HepG2 (cell line): ENCODE data around the gene GDF9. TPM values are rescaled to one million over a fixed set of nuclear protein-coding genes. Genes with fewer than 3 reads are reported as not detected.

Experiments
- AHR ChIP-seq: IDR thresholded peaks from 2 replicates; pipeline ENCODE4 v1.6.1; 2018; ENCODE audit warnings: missing genetic modification reagents, missing compliant biosample characterization
- AKAP8 ChIP-seq: sonication (generic); formaldehyde crosslinking; IDR thresholded peaks from 2 replicates; pipeline ENCODE4 v1.5.1; 2020; ENCODE audit warnings: mild to moderate bottlenecking, missing genetic modification reagents
- ATM ChIP-seq: fragments of 450-650 bp; IDR thresholded peaks from 2 replicates; pipeline ENCODE4 v1.7.1; 2017; ENCODE audit warnings: mild to moderate bottlenecking, borderline replicate concordance
- CCDC6 ChIP-seq: sonication (generic); formaldehyde crosslinking; IDR thresholded peaks from 2 replicates; pipeline ENCODE4 v1.8.1; 2022; ENCODE audit warnings: mild to moderate bottlenecking, missing genetic modification reagents, moderate library complexity
- EP300 ChIP-seq, 3 experiments: sonication (generic) in 1 of 3; formaldehyde crosslinking in 1 of 3; IDR thresholded peaks; 2 replicates each; pipeline versions ENCODE4 v1.5.1 to v1.6.1; 2011 to 2020; ENCODE audit warnings: low read depth in 2 of 3, low read length in 2 of 3, borderline replicate concordance in 1 of 3, improper control_type of control experiment in 1 of 3, mild to moderate bottlenecking in 1 of 3, missing genetic modification reagents in 1 of 3, moderate library complexity in 1 of 3
- KLF16 ChIP-seq, 2 experiments: sonication (generic) in 1 of 2; formaldehyde crosslinking in 1 of 2; IDR thresholded peaks; 2 replicates each; pipeline versions ENCODE4 v1.6.1 to v1.8.0; 2016 to 2023; ENCODE audit warnings: missing genetic modification reagents in 2 of 2, missing compliant biosample characterization in 1 of 2
- NR2C2 ChIP-seq: sonication (generic); formaldehyde crosslinking; IDR thresholded peaks from 2 replicates; pipeline ENCODE4 v1.4.0; 2020; ENCODE audit warnings: missing genetic modification reagents, mild to moderate bottlenecking, moderate library complexity, borderline replicate concordance
- REPIN1 ChIP-seq: sonication (generic); formaldehyde crosslinking; IDR thresholded peaks from 2 replicates; pipeline ENCODE4 v1.8.0; 2022; ENCODE audit warnings: missing genetic modification reagents, low read depth, mild to moderate bottlenecking, borderline replicate concordance
- SAP130 ChIP-seq: IDR thresholded peaks from 2 replicates; pipeline ENCODE4 v1.6.1; 2016; ENCODE audit warnings: low read depth
- SP1 ChIP-seq, 2 experiments: fragments of 450-650 bp in 1 of 2; sonication (generic) in 1 of 2; formaldehyde crosslinking in 1 of 2; IDR thresholded peaks; 2 replicates each; pipeline versions ENCODE4 v1.4.0 to v1.6.1; 2016 to 2020; ENCODE audit warnings: missing genetic modification reagents in 1 of 2
- SRF ChIP-seq: IDR thresholded peaks from 2 replicates; pipeline ENCODE4 v1.6.1; 2011; ENCODE audit warnings: mild to moderate bottlenecking, low read depth, low read length, moderate library complexity
- TEAD3 ChIP-seq: optimal IDR thresholded peaks from 2 replicates; pipeline ENCODE3; 2016; ENCODE audit warnings: borderline replicate concordance
- ZNF12 ChIP-seq: sonication (generic); formaldehyde crosslinking; IDR thresholded peaks from 2 replicates; pipeline ENCODE4 v1.5.0; 2020; ENCODE audit warnings: missing genetic modification reagents
- ZNF264 ChIP-seq: sonication (generic); formaldehyde crosslinking; IDR thresholded peaks from 2 replicates; pipeline ENCODE4 v1.4.0; 2020; ENCODE audit warnings: missing genetic modification reagents
- ZNF431 ChIP-seq: sonication (generic); formaldehyde crosslinking; IDR thresholded peaks from 2 replicates; pipeline ENCODE4 v1.9.0; 2022; ENCODE audit warnings: missing genetic modification reagents, low read depth, mild to moderate bottlenecking, borderline replicate concordance
- ZNF510 ChIP-seq: sonication (generic); formaldehyde crosslinking; IDR thresholded peaks from 2 replicates; pipeline ENCODE4 v1.4.0; 2020; ENCODE audit warnings: low read depth, mild to moderate bottlenecking, missing genetic modification reagents
- ZNF556 ChIP-seq: sonication (generic); formaldehyde crosslinking; IDR thresholded peaks from 2 replicates; pipeline ENCODE4 v1.4.0; 2020; ENCODE audit warnings: mild to moderate bottlenecking, missing genetic modification reagents, borderline replicate concordance
- ZNF777 ChIP-seq: sonication (generic); formaldehyde crosslinking; IDR thresholded peaks from 2 replicates; pipeline ENCODE4 v1.4.0; 2020; ENCODE audit warnings: missing genetic modification reagents
- ZNF788 ChIP-seq: sonication (generic); formaldehyde crosslinking; IDR thresholded peaks from 2 replicates; pipeline ENCODE4 v1.5.0; 2020; ENCODE audit warnings: mild to moderate bottlenecking, missing genetic modification reagents, borderline replicate concordance
- polyA plus RNA-seq, 8 experiments: library from polyadenylated mRNA; depleted of rRNA in 3 of 8; stranded (reverse) in 7 of 8; unstranded in 1 of 8; fragments of >200 nt; fragmentation: Illumina TruSeq in 4 of 8; extraction: Trizol in 4 of 8; gene quantifications; 2 replicates each; pipeline versions ENCODE4 v1.2.1 to v1.2.3, GENCODE V29; 2011 to 2016; ENCODE audit warnings: low read depth in 4 of 8, missing spikeins in 1 of 8, mixed read lengths in 1 of 8; ENCODE audit not compliant: insufficient read depth in 1 of 8
- total RNA-seq, 5 experiments: library from RNA; depleted of rRNA; stranded (reverse); fragments of >200 nt; fragmentation: Illumina TruSeq; extraction: Trizol; gene quantifications; 2 replicates each; pipeline ENCODE4 v1.2.3, GENCODE V29; 2016; ENCODE audit warnings: low read depth in 1 of 5
- TF ChIP-seq, protein P1 (sequence below): IDR thresholded peaks from 2 replicates; pipeline ENCODE4 v1.6.1; 2018; ENCODE audit warnings: missing genetic modification reagents, mild to moderate bottlenecking, missing compliant biosample characterization
- TF ChIP-seq, protein P2 (sequence below): IDR thresholded peaks from 2 replicates; pipeline ENCODE4 v1.6.1; 2016; ENCODE audit warnings: low read depth, control low read depth
- TF ChIP-seq, protein P3 (sequence below): sonication (generic); formaldehyde crosslinking; IDR thresholded peaks from 2 replicates; pipeline ENCODE4 v1.4.0; 2020; ENCODE audit warnings: missing genetic modification reagents

Gene GDF9
- total and polyA plus RNA-seq, 2 of the 13 experiments (the other 11 are each of a cell fraction or from before 2014, with no cell fraction given): 0.33 to 0.38 TPM

DNA sequence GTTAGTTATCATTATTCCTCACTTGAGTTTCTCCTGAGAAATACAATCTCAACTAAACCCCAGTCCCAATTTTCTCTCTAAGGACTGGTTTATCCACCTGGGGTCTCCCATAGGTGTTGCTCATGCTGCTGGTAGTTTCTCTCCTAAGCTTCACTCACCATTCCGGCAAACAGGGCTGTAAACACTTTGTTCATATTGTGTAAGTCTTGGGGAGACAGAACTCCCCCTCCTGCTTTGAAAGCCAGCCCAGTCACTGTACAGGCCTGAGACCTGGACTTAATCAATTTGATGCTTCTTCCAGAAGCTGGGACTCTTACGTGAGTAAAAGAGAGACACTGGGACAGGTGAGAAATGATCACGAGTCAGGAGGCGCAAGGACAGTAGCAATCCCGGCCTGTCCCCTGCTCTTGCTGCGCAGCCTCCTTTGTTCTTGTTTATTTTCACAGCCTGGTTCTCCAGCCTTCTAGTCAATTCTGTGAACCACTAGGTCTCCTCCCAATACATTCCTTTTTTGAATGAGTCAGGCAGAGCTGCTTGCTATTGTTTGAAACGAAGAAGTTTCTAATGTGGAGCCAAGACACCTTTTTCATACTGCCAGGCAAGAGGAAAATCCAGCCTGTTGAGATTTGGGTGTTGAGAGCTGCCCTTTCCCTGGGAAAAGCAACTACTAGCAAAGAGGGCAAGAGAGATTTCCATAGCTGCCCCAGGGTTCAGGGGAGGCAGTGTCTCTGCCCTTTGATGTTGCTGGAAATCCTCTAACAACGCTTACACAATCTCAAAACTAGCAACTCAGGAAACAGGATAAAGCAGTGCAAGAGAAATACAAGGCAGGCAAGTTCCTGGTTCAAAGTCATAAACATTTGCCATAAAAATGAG lies 26.6 kb downstream of the GDF9 start (continued):
- TF ChIP-seq SRF: no peak
- no peak for TF ChIP-seq ZNF788 (CRISPR knock-in tag)
- 0 out of 2 replicates have a peak, but pooled peaks have one; percentile 24 for TF ChIP-seq ZNF264 (CRISPR knock-in tag)
- TF ChIP-seq ZNF431 (CRISPR knock-in tag): 0 out of 2 replicates have a peak, but pooled peaks have one; percentile 23
- TF ChIP-seq SAP130 (CRISPR knock-in tag): peak; percentile 74
- TF ChIP-seq, protein P1, sequence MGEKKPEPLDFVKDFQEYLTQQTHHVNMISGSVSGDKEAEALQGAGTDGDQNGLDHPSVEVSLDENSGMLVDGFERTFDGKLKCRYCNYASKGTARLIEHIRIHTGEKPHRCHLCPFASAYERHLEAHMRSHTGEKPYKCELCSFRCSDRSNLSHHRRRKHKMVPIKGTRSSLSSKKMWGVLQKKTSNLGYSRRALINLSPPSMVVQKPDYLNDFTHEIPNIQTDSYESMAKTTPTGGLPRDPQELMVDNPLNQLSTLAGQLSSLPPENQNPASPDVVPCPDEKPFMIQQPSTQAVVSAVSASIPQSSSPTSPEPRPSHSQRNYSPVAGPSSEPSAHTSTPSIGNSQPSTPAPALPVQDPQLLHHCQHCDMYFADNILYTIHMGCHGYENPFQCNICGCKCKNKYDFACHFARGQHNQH (CRISPR knock-in tag): peak; percentile 65; the same call in 1 of the 2 replicates
- peak; percentile 52; the same call in 1 of the 2 replicates for TF ChIP-seq REPIN1 (CRISPR knock-in tag)
- peak; percentile 50; the same call in 1 of the 2 replicates for TF ChIP-seq AKAP8 (CRISPR knock-in tag)
- TF ChIP-seq, protein P2, sequence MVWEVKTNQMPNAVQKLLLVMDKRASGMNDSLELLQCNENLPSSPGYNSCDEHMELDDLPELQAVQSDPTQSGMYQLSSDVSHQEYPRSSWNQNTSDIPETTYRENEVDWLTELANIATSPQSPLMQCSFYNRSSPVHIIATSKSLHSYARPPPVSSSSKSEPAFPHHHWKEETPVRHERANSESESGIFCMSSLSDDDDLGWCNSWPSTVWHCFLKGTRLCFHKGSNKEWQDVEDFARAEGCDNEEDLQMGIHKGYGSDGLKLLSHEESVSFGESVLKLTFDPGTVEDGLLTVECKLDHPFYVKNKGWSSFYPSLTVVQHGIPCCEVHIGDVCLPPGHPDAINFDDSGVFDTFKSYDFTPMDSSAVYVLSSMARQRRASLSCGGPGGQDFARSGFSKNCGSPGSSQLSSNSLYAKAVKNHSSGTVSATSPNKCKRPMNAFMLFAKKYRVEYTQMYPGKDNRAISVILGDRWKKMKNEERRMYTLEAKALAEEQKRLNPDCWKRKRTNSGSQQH (CRISPR knock-in tag): 0 out of 2 replicates have a peak, but pooled peaks have one; percentile 6
- 0 out of 2 replicates have a peak, but pooled peaks have one; percentile 68 for TF ChIP-seq ZNF556 (CRISPR knock-in tag)
- peak; percentile 43 to 91; a peak in 2 of 4 replicates for TF ChIP-seq EP300 (IDR thresholded peaks at IDR 0.05; ENCODE audit: low read depth in 2 of 2, low read length in 2 of 2)
- TF ChIP-seq EP300 (CRISPR knock-in tag; IDR thresholded peaks at IDR 0.05; ENCODE audit: borderline replicate concordance): 0 out of 2 replicates have a peak, but pooled peaks have one; percentile 35
- 0 out of 2 replicates have a peak, but pooled peaks have one; percentile 8 for TF ChIP-seq ZNF777 (CRISPR knock-in tag)
- TF ChIP-seq KLF16 (CRISPR knock-in tag; IDR thresholded peaks at IDR 0.05): no peak
- TF ChIP-seq ZNF510: 0 out of 2 replicates have a peak, but pooled peaks have one; percentile 48
- TF ChIP-seq, protein P3, sequence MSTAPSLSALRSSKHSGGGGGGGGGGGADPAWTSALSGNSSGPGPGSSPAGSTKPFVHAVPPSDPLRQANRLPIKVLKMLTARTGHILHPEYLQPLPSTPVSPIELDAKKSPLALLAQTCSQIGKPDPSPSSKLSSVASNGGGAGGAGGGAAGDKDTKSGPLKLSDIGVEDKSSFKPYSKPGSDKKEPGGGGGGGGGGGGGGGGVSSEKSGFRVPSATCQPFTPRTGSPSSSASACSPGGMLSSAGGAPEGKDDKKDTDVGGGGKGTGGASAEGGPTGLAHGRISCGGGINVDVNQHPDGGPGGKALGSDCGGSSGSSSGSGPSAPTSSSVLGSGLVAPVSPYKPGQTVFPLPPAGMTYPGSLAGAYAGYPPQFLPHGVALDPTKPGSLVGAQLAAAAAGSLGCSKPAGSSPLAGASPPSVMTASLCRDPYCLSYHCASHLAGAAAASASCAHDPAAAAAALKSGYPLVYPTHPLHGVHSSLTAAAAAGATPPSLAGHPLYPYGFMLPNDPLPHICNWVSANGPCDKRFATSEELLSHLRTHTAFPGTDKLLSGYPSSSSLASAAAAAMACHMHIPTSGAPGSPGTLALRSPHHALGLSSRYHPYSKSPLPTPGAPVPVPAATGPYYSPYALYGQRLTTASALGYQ (CRISPR knock-in tag): 0 out of 2 replicates have a peak, but pooled peaks have one; percentile 28
- no peak for TF ChIP-seq ZNF12 (CRISPR knock-in tag)
- TF ChIP-seq SP1 (IDR thresholded peaks at IDR 0.05): no peak
- TF ChIP-seq SP1 (CRISPR knock-in tag; IDR thresholded peaks at IDR 0.05): no peak
- peak; percentile 46; the same call in 1 of the 2 replicates for TF ChIP-seq NR2C2
- TF ChIP-seq TEAD3 (CRISPR knock-in tag): peak; percentile 45
- peak; percentile 51; the same call in 1 of the 2 replicates for TF ChIP-seq ATM
- TF ChIP-seq AHR: no peak
- TF ChIP-seq CCDC6 (CRISPR knock-in tag): 0 out of 2 replicates have a peak, but pooled peaks have one; percentile 60
